ENCODE results near the gene C1QTNF12. TPM values are rescaled to one million over a fixed set of nuclear protein-coding genes. Genes with fewer than 3 reads are reported as not detected.
"Not testable (repeated sequence)": the region's sequence is repeated elsewhere in the genome, so short reads cannot be mapped to it uniquely, and the experiment has no call there.

The C1QTNF12 gene
- total RNA-seq, 2 donors from 2014 or later = 2.9 to 12.5 TPM

GRCh38 chr1:1196431-1197187 lies 49.9 kb downstream of the C1QTNF12 start:
- no peak for DNase-seq (ENCODE audit: low spot score)
- ATAC-seq (ENCODE audit: insufficient number of reproducible peaks, low FRiP score, low read depth) = no peak
- Histone ChIP-seq H3K27me3 (replicated peaks; ENCODE audit: insufficient read depth) (no peaks in the 10 kb centered on the region), H3K4me3 (no peak overlapping the region), H3K27ac (no peak overlapping the region), H3K36me3 (no peaks in the 10 kb centered on the region), H3K9me3 (peaks cover 5% of the 10 kb centered on the region), H3K4me1 (ENCODE audit: control insufficient read depth in 1 of 2, low read depth in 2 of 2) (peaks cover 0 to 8% of the 10 kb centered on the region in 2 donors)
- TF ChIP-seq CTCF (IDR thresholded peaks at IDR 0.05) = no peak

GRCh38 chr1:1195726-1196125 lies 50.8 kb downstream of the C1QTNF12 start:
- H3K27me3 ChIP-seq (replicated peaks; ENCODE audit: insufficient read depth); H3K4me1 ChIP-seq (ENCODE audit: control insufficient read depth in 1 of 2, low read depth in 2 of 2); H3K4me3 ChIP-seq; ATAC-seq (ENCODE audit: insufficient number of reproducible peaks, low FRiP score, low read depth); H3K27ac ChIP-seq; H3K36me3 ChIP-seq; DNase-seq (ENCODE audit: low spot score); H3K9me3 ChIP-seq: not testable (repeated sequence)

- H3K9me3 ChIP-seq = peaks cover 5% of the 10 kb centered on the region
- H3K27ac ChIP-seq = no peak overlapping the region
- H3K4me1 ChIP-seq (ENCODE audit: control insufficient read depth in 1 of 2, low read depth in 2 of 2) = no peaks in the 10 kb centered on the region
- DNase-seq (ENCODE audit: low spot score) (no peak), ATAC-seq (ENCODE audit: insufficient number of reproducible peaks, low FRiP score, low read depth) (no peak)
- H3K36me3 ChIP-seq = no peaks in the 10 kb centered on the region
- H3K4me3 ChIP-seq = no peak overlapping the region
- TF ChIP-seq CTCF (IDR thresholded peaks at IDR 0.05) = no peak
- H3K27me3 ChIP-seq (replicated peaks; ENCODE audit: insufficient read depth) = no peaks in the 10 kb centered on the region
These were observed 51.8 kb downstream of the C1QTNF12 start for GRCh38 chr1:1194723-1195122.

Other genes with a start within 250 kb of the C1QTNF12 start
- 10 to 100 TPM; 50.1 to 98.8 TPM for gene HES4, start 246.6 kb downstream of the C1QTNF12 start, total RNA-seq
- 100 to 1,000 TPM in 1 of 2 donors, 10 to 100 TPM in 1; 31.5 to 104 TPM for gene ISG15, start 233.2 kb downstream of the C1QTNF12 start, total RNA-seq
- 10 to 100 TPM; 36.2 to 36.7 TPM for gene AGRN, start 226.6 kb downstream of the C1QTNF12 start, total RNA-seq
- under 1 TPM in 1 of 2 donors, not detected in 1; 0.71 TPM for gene RNF223, start 172.4 kb downstream of the C1QTNF12 start, total RNA-seq
- gene C1orf159, start 130.6 kb downstream of the C1QTNF12 start, total RNA-seq = 10 to 100 TPM; 10.8 to 21.2 TPM
- gene TTLL10, start 72.8 kb downstream of the C1QTNF12 start, total RNA-seq = not detected
- 1 to 10 TPM in 1 of 2 donors, not detected in 1; 1.3 TPM for gene TNFRSF18, start 40.1 kb downstream of the C1QTNF12 start, total RNA-seq
- 1 to 10 TPM in 1 of 2 donors, not detected in 1; 1.8 TPM for gene TNFRSF4, start 32.6 kb downstream of the C1QTNF12 start, total RNA-seq
- 100 to 1,000 TPM; 157 to 230 TPM for gene SDF4, start 14.7 kb downstream of the C1QTNF12 start, total RNA-seq
- gene B3GALT6, start 14.5 kb downstream of the C1QTNF12 start, total RNA-seq = 10 to 100 TPM; 15.5 to 25.3 TPM
- 10 to 100 TPM; 43.5 to 57.7 TPM for gene UBE2J2, start 27.1 kb upstream of the C1QTNF12 start, total RNA-seq
- 10 to 100 TPM in 1 of 2 donors, 1 to 10 TPM in 1; 1.8 to 10.3 TPM for gene SCNN1D, start 33.7 kb upstream of the C1QTNF12 start, total RNA-seq
- 100 to 1,000 TPM in 1 of 2 donors, 10 to 100 TPM in 1; 41.6 to 121 TPM for gene ACAP3, start 61.2 kb upstream of the C1QTNF12 start, total RNA-seq
- 10 to 100 TPM; 22.1 to 22.6 TPM for gene PUSL1, start 61.9 kb upstream of the C1QTNF12 start, total RNA-seq
- 100 to 1,000 TPM; 192 to 195 TPM for gene INTS11, start 77.9 kb upstream of the C1QTNF12 start, total RNA-seq
- gene CPTP, start 78.1 kb upstream of the C1QTNF12 start, total RNA-seq = 10 to 100 TPM; 16.4 to 26.3 TPM
- under 1 TPM in 1 of 2 donors, not detected in 1; 0.14 TPM for gene TAS1R3, start 84.6 kb upstream of the C1QTNF12 start, total RNA-seq
- 100 to 1,000 TPM in 1 of 2 donors, 10 to 100 TPM in 1; 66.2 to 101 TPM for gene DVL1, start 102.7 kb upstream of the C1QTNF12 start, total RNA-seq
- gene MXRA8, start 111.8 kb upstream of the C1QTNF12 start, total RNA-seq = 100 to 1,000 TPM; 239 to 326 TPM
- 10 to 100 TPM; 43.5 to 94.5 TPM for gene AURKAIP1, start 128.5 kb upstream of the C1QTNF12 start, total RNA-seq
- gene CCNL2, start 152.6 kb upstream of the C1QTNF12 start, total RNA-seq = 100 to 1,000 TPM; 214 to 313 TPM
- 100 to 1,000 TPM in 1 of 2 donors, 10 to 100 TPM in 1; 96.9 to 121 TPM for gene MRPL20, start 160.6 kb upstream of the C1QTNF12 start, total RNA-seq
- under 1 TPM in 1 of 2 donors, not detected in 1; 0.68 TPM for gene ANKRD65, start 174.6 kb upstream of the C1QTNF12 start, total RNA-seq
- 10 to 100 TPM; 21.7 to 23.6 TPM for gene VWA1, start 189.0 kb upstream of the C1QTNF12 start, total RNA-seq
- under 1 TPM in 1 of 2 donors, not detected in 1; 0.27 TPM for gene ATAD3C, start 203.0 kb upstream of the C1QTNF12 start, total RNA-seq
- gene ATAD3B, start 225.0 kb upstream of the C1QTNF12 start, total RNA-seq = 10 to 100 TPM; 15.4 to 30.9 TPM